ENCODE measurements around the gene DNMT3L.
"Not testable (repeated sequence)": the region's sequence is repeated elsewhere in the genome, so short reads cannot be mapped to it uniquely, and the experiment has no call there.

Gene DNMT3L

GRCh38 chr21:44211978-44212377, 49.7 kb downstream of the DNMT3L start:
- H3K4me3 ChIP-seq (ENCODE audit: low read depth, low read length); DNase-seq (ENCODE audit: low read depth): not testable (repeated sequence)

GRCh38 chr21:44211574-44211973, 50.1 kb downstream of the DNMT3L start:
- H3K4me3 ChIP-seq (ENCODE audit: low read depth, low read length); DNase-seq (ENCODE audit: low read depth): not testable (repeated sequence)

- peak; percentile 32 for DNase-seq (ENCODE audit: low read depth)
- not testable (repeated sequence) for H3K4me3 ChIP-seq (ENCODE audit: low read depth, low read length)
These were observed 53.6 kb downstream of the DNMT3L start for GRCh38 chr21:44207860-44208646.

- H3K4me3 ChIP-seq (ENCODE audit: low read depth, low read length); DNase-seq (ENCODE audit: low read depth): not testable (repeated sequence)
These were observed 54.7 kb downstream of the DNMT3L start for GRCh38 chr21:44206698-44207676.

- H3K4me3 ChIP-seq (ENCODE audit: low read depth, low read length); DNase-seq (ENCODE audit: low read depth): not testable (repeated sequence)
These were observed 55.5 kb downstream of the DNMT3L start for GRCh38 chr21:44206187-44206586.

- not testable (repeated sequence) for DNase-seq (ENCODE audit: low read depth); H3K4me3 ChIP-seq (ENCODE audit: low read depth, low read length)
These were observed 59.0 kb downstream of the DNMT3L start for GRCh38 chr21:44202590-44203299.

GRCh38 chr21:44199997-44200396, 61.7 kb downstream of the DNMT3L start:
- DNase-seq (ENCODE audit: low read depth) = not testable (repeated sequence)

GRCh38 chr21:44199448-44199847, 62.2 kb downstream of the DNMT3L start:
- TF ChIP-seq MYC (IDR thresholded peaks at IDR 0.05; ENCODE audit: low read depth, low read length) (no peak), POLR2A (IDR thresholded peaks at IDR 0.05; ENCODE audit: extremely low read depth, insufficient read length) (no peak), MAX (IDR thresholded peaks at IDR 0.05; ENCODE audit: low read depth, low read length) (no peak), CTCF (IDR thresholded peaks at IDR 0.05; ENCODE audit: low read depth, low read length) (no peak)
- DNase-seq (ENCODE audit: low read depth) = no peak
- no peak overlapping the region for H3K4me3 ChIP-seq (ENCODE audit: low read depth, low read length)

More at GRCh38 chr21:44199997-44200396, 61.7 kb downstream of the DNMT3L start:
- not testable (repeated sequence) for H3K4me3 ChIP-seq (ENCODE audit: low read depth, low read length)

- DNase-seq (ENCODE audit: low read depth); H3K4me3 ChIP-seq (ENCODE audit: low read depth, low read length): not testable (repeated sequence)
These were observed 64.6 kb downstream of the DNMT3L start for GRCh38 chr21:44197156-44197516.
